H1 (cell line): ENCODE measurements around the gene LURAP1L. TPM values are rescaled to one million over a fixed set of nuclear protein-coding genes. Genes with fewer than 3 reads are reported as not detected.

ENCODE experiments used
- CTCF ChIA-PET: fragments of 300-600 bp; sonication (Branson Sonifier 250); formaldehyde crosslinking; loops from one replicate; lab custom pipeline; 2021; ENCODE audit not compliant: partially characterized antibody; lab: Charles Lee
- POLR2A ChIA-PET: fragments of 300-600 bp; sonication (Branson Sonifier 250); formaldehyde crosslinking; loops from one replicate; lab custom pipeline; 2021; ENCODE audit warnings: inconsistent platforms; ENCODE audit not compliant: partially characterized antibody; lab: Charles Lee
- DNase-seq, 2 experiments: peaks; one replicate each; pipeline versions ENCODE4 v3.0.0 to v3.0.0-alpha.2; 2010 to 2022; ENCODE audit warnings: low spot score in 2 of 2, low read depth in 1 of 2, mixed read lengths in 1 of 2
- FAIRE-seq: peaks from 2 replicates; lab custom pipeline; 2011; peaks lifted over from hg19 to GRCh38; lab: Jason Lieb, UNC
- H2AFZ ChIP-seq: 2 replicates; pipeline ENCODE4 v1.8.1; 2012; ENCODE audit warnings: low read length, inconsistent platforms
- H2AK5ac ChIP-seq: 2 replicates; pipeline ENCODE4 v1.6.1; 2013; ENCODE audit warnings: low read depth, low read length
- H2BK120ac ChIP-seq: replicated peaks from 2 replicates; pipeline ENCODE3; 2013; ENCODE audit warnings: low read depth, low read length, inconsistent platforms
- H2BK12ac ChIP-seq: 2 replicates; pipeline ENCODE4 v1.6.1; 2013; ENCODE audit warnings: low read depth, low read length
- H2BK15ac ChIP-seq: 2 replicates; pipeline ENCODE4 v1.6.1; 2013; ENCODE audit warnings: low read length
- H2BK20ac ChIP-seq: 2 replicates; pipeline ENCODE4 v1.6.1; 2013; ENCODE audit warnings: low read length
- H2BK5ac ChIP-seq: 2 replicates; pipeline ENCODE4 v1.6.1; 2013; ENCODE audit warnings: low read depth, low read length
- H3K14ac ChIP-seq: 2 replicates; pipeline ENCODE4 v1.6.1; 2013; ENCODE audit warnings: inconsistent platforms; ENCODE audit not compliant: insufficient read length
- H3K18ac ChIP-seq: 2 replicates; pipeline ENCODE4 v1.6.1; 2013; ENCODE audit warnings: low read length; ENCODE audit errors: extremely low read depth
- H3K23ac ChIP-seq: 2 replicates; pipeline ENCODE4 v1.6.1; 2013; ENCODE audit warnings: inconsistent platforms; ENCODE audit not compliant: insufficient read length
- H3K23me2 ChIP-seq: 2 replicates; pipeline ENCODE4 v1.6.1; 2013; ENCODE audit warnings: low read depth, low read length
- H3K27ac ChIP-seq: 2 replicates; pipeline ENCODE4 v1.6.1; 2011; ENCODE audit warnings: low read depth, low read length, inconsistent platforms
- H3K27me3 ChIP-seq, 4 experiments: replicated peaks in 1 of 4; 1 replicate in 1 of 4; 2 replicates in 3 of 4; pipeline versions ENCODE4 v1.6.1 to v1.8.1; 2011 to 2013; ENCODE audit warnings: low read length in 3 of 4, mild to moderate bottlenecking in 3 of 4, inconsistent platforms in 2 of 4, mixed read lengths in 2 of 4, moderate library complexity in 1 of 4; ENCODE audit not compliant: control insufficient read depth in 3 of 4, insufficient read depth in 3 of 4; ENCODE audit errors: extremely low read depth in 1 of 4
- H3K36me3 ChIP-seq, 4 experiments: 2 replicates each; pipeline versions ENCODE4 v1.6.1 to v1.8.1; 2011 to 2013; ENCODE audit warnings: mild to moderate bottlenecking in 4 of 4, low read length in 3 of 4, moderate library complexity in 2 of 4, control low read depth in 1 of 4, inconsistent platforms in 1 of 4; ENCODE audit not compliant: insufficient read depth in 4 of 4, control insufficient read depth in 2 of 4
- H3K4ac ChIP-seq: replicated peaks from 2 replicates; pipeline ENCODE3; 2013; ENCODE audit warnings: low read length, low read depth, mixed read lengths, inconsistent platforms; ENCODE audit not compliant: insufficient read length
- H3K4me1 ChIP-seq, 4 experiments: replicated peaks in 1 of 4; 1 replicate in 1 of 4; 2 replicates in 3 of 4; pipeline versions ENCODE4 v1.6.1 to v1.8.1; 2011 to 2013; ENCODE audit warnings: low read length in 3 of 4, inconsistent platforms in 2 of 4, mixed read lengths in 1 of 4; ENCODE audit not compliant: insufficient read depth in 4 of 4, control insufficient read depth in 3 of 4
- H3K4me2 ChIP-seq, 2 experiments: 2 replicates each; pipeline versions ENCODE4 v1.6.1 to v1.8.1; 2011 to 2013; ENCODE audit warnings: low read depth in 2 of 2, low read length in 2 of 2, control low read depth in 1 of 2, inconsistent platforms in 1 of 2, mild to moderate bottlenecking in 1 of 2; ENCODE audit not compliant: insufficient read depth in 1 of 2
- H3K4me3 ChIP-seq, 4 experiments: fragments of 200-600, 300-600 bp in 1 of 4; sonication (generic), shearing (Covaris generic), sonication (Bioruptor Twin) in 1 of 4; 2 replicates each; pipeline versions ENCODE4 v1.5.1 to v1.8.1; 2011 to 2016; ENCODE audit warnings: low read length in 4 of 4, low read depth in 3 of 4, control low read depth in 2 of 4, inconsistent platforms in 2 of 4, mild to moderate bottlenecking in 2 of 4, mixed read lengths in 1 of 4, moderate library complexity in 1 of 4; ENCODE audit not compliant: insufficient read depth in 2 of 4; ENCODE audit errors: extremely low read depth in 1 of 4
- H3K56ac ChIP-seq: replicated peaks from 2 replicates; pipeline ENCODE3; 2013; ENCODE audit warnings: low read depth, mild to moderate bottlenecking, mixed read lengths, low read length, inconsistent platforms; ENCODE audit not compliant: insufficient read length
- H3K79me1 ChIP-seq: 2 replicates; pipeline ENCODE4 v1.6.1; 2013; ENCODE audit warnings: low read depth, low read length, control low read depth
- H3K79me2 ChIP-seq, 2 experiments: 2 replicates each; pipeline versions ENCODE4 v1.6.1 to v1.8.1; 2012 to 2013; ENCODE audit warnings: low read length in 2 of 2, mild to moderate bottlenecking in 2 of 2, inconsistent platforms in 1 of 2; ENCODE audit not compliant: insufficient read depth in 2 of 2, control insufficient read depth in 1 of 2
- H3K9ac ChIP-seq, 4 experiments: replicated peaks in 1 of 4; 1 replicate in 1 of 4; 2 replicates in 3 of 4; pipeline versions ENCODE4 v1.6.1 to v1.8.1; 2011 to 2013; ENCODE audit warnings: low read depth in 3 of 4, low read length in 3 of 4, control low read depth in 2 of 4, mild to moderate bottlenecking in 2 of 4, moderate library complexity in 2 of 4, inconsistent platforms in 1 of 4; ENCODE audit errors: extremely low read depth in 1 of 4
- H3K9me3 ChIP-seq, 2 experiments: 2 replicates each; pipeline versions ENCODE4 v1.6.1 to v1.8.1; 2012 to 2013; ENCODE audit warnings: mild to moderate bottlenecking in 2 of 2, moderate library complexity in 2 of 2, control low read depth in 1 of 2, inconsistent platforms in 1 of 2, low read depth in 1 of 2, low read length in 1 of 2, mixed read lengths in 1 of 2; ENCODE audit not compliant: insufficient read depth in 2 of 2
- H4K20me1 ChIP-seq, 2 experiments: replicated peaks in 1 of 2; 2 replicates each; pipeline versions ENCODE3 to v1.8.1; 2011 to 2013; ENCODE audit warnings: inconsistent platforms in 2 of 2, low read length in 2 of 2, mild to moderate bottlenecking in 1 of 2; ENCODE audit not compliant: insufficient read depth in 2 of 2, control insufficient read depth in 1 of 2
- H4K5ac ChIP-seq: 2 replicates; pipeline ENCODE4 v1.6.1; 2013; ENCODE audit warnings: low read length, low read depth, mixed read lengths, inconsistent platforms; ENCODE audit not compliant: insufficient read length
- H4K8ac ChIP-seq: 2 replicates; pipeline ENCODE4 v1.8.0; 2013; ENCODE audit warnings: mild to moderate bottlenecking, moderate library complexity, low read length, inconsistent platforms; ENCODE audit not compliant: insufficient read depth; ENCODE audit errors: extremely low read depth
- H4K91ac ChIP-seq: replicated peaks from 2 replicates; pipeline ENCODE3; 2013; ENCODE audit warnings: low read length, mixed read lengths, inconsistent platforms; ENCODE audit not compliant: insufficient read length
- ASH2L ChIP-seq: fragments of 200-600, 300-600 bp; sonication (generic); IDR thresholded peaks from one replicate; pipeline ENCODE4 v1.7.1; 2017; ENCODE audit warnings: low read length
- BACH1 ChIP-seq: IDR thresholded peaks from 2 replicates; pipeline ENCODE4 v1.6.1; 2012; ENCODE audit warnings: low read length, improper control_type of control experiment
- CBX5 ChIP-seq: fragments of 300-800, 300-1000 bp; sonication (generic); IDR thresholded peaks from 2 replicates; pipeline ENCODE4 v1.7.1; 2016; ENCODE audit warnings: antibody characterized with exemption, low read length, low read depth
- EP300 ChIP-seq, 2 experiments: IDR thresholded peaks; 1 replicate in 1 of 2; 2 replicates in 1 of 2; pipeline ENCODE4 v1.6.1; 2011 to 2012; ENCODE audit warnings: low read depth in 2 of 2, low read length in 2 of 2, mild to moderate bottlenecking in 2 of 2, borderline replicate concordance in 1 of 2, inconsistent platforms in 1 of 2, moderate library complexity in 1 of 2
- EZH2 ChIP-seq: fragments of 200-600 bp; sonication (generic); IDR thresholded peaks from 2 replicates; pipeline ENCODE4 v1.7.1; 2012; ENCODE audit warnings: low read depth, mild to moderate bottlenecking, moderate library complexity, low read length, inconsistent platforms; ENCODE audit not compliant: severe bottlenecking
- GABPA ChIP-seq: IDR thresholded peaks from 2 replicates; pipeline ENCODE4 v1.6.1; 2011; ENCODE audit warnings: mild to moderate bottlenecking, low read length, moderate library complexity, borderline replicate concordance; ENCODE audit not compliant: insufficient read depth
- JUN ChIP-seq: IDR thresholded peaks from 2 replicates; pipeline ENCODE4 v1.6.1; 2011; ENCODE audit warnings: low read depth, mild to moderate bottlenecking, improper control_type of control experiment, low read length
- JUND ChIP-seq: IDR thresholded peaks from 2 replicates; pipeline ENCODE4 v1.6.1; 2011; ENCODE audit warnings: mild to moderate bottlenecking, improper control_type of control experiment, low read length
- KDM1A ChIP-seq: fragments of 200-600, 300-600 bp; sonication (generic); IDR thresholded peaks from 2 replicates; pipeline ENCODE4 v1.7.1; 2016; ENCODE audit warnings: mild to moderate bottlenecking, low read length, borderline replicate concordance
- KDM5A ChIP-seq: fragments of 200-600 bp; IDR thresholded peaks from 2 replicates; pipeline ENCODE4 v1.7.1; 2012; ENCODE audit warnings: mild to moderate bottlenecking, low read length, inconsistent platforms, mixed read lengths
- SIN3A ChIP-seq, 2 experiments: IDR thresholded peaks in 1 of 2; conservative IDR thresholded peaks in 1 of 2; 2 replicates each; pipeline ENCODE4 v1.6.1; 2011 to 2012; ENCODE audit warnings: low read length in 2 of 2, improper control_type of control experiment in 1 of 2, low read depth in 1 of 2, mild to moderate bottlenecking in 1 of 2
- SIRT6 ChIP-seq: IDR thresholded peaks from one replicate; pipeline ENCODE4 v1.7.1; 2012; ENCODE audit warnings: low read length, inconsistent platforms
- SP1 ChIP-seq: IDR thresholded peaks from 2 replicates; pipeline ENCODE4 v1.6.1; 2011; ENCODE audit warnings: low read depth, low read length
- TEAD4 ChIP-seq: IDR thresholded peaks from 2 replicates; pipeline ENCODE4 v1.6.1; 2012; ENCODE audit warnings: low read depth, low read length, inconsistent platforms, mixed read lengths
- WGBS, 2 experiments: shearing (Covaris generic) in 1 of 2; methylation state at CpG; one replicate each; pipeline versions ENCODE4 v1.1.6 to v1.1.7; 2013 to 2015; ENCODE audit warnings: low lambda C conversion rate in 2 of 2, mixed read lengths in 2 of 2, inconsistent platforms in 1 of 2, low coverage in 1 of 2, missing lambda C conversion rate in 1 of 2; ENCODE audit not compliant: insufficient replicate concordance in 2 of 2, insufficient coverage in 1 of 2, insufficient read length in 1 of 2; ENCODE audit errors: extremely low coverage in 1 of 2, missing lambda C conversion rate in 1 of 2; 5-methylcytosine and 5-hydroxymethylcytosine counted together
- polyA plus RNA-seq, 7 experiments: library from polyadenylated mRNA; depleted of rRNA in 3 of 7; stranded (reverse) in 5 of 7; unstranded in 2 of 7; fragments of >200 nt in 5 of 7; fragments of 200-250 nt in 2 of 7; gene quantifications; 1 replicate in 5 of 7; 2 replicates in 1 of 7; 4 replicates in 1 of 7; pipeline versions ENCODE4 v1.2.1 to v1.2.3, GENCODE V29; 2011 to 2013; ENCODE audit warnings: missing spikeins in 2 of 7, mixed read lengths in 2 of 7
- total RNA-seq: library from RNA; stranded (reverse); fragmentation: NEBNext Ultra II Directional; extraction: Animal tissue kit (Norgen Biotek cat#: 25700); gene quantifications from 2 replicates; pipeline ENCODE4 v1.2.1, GENCODE V29; 2021
- TF ChIP-seq, protein P1 (sequence below): IDR thresholded peaks from 2 replicates; pipeline ENCODE4 v1.6.1; 2012; ENCODE audit warnings: inconsistent platforms

Gene LURAP1L
- total and polyA plus RNA-seq, 2 of the 8 experiments (the other 6 are each of a cell fraction or from before 2014, with no cell fraction given), result 0.63 to 1.2 TPM

DNA sequence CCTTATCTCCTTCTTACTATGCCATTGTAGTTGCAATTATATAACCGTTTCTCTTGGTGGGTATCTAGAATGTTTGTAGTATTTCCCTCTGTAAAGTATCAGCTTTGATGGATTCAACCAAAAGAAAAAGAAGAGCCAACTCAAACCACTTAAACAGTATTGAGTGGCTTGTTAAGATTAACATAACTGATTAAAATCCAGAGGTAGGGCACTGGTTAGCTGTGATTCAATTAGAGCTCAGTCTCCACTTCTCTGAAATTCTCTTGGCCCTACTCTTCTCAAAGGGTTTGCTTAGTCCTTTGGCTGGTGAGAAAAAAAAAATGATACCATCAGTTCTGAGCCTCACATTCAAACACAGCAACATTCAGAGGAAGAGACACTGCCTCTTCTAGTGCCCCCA lies 44.6 kb upstream of the LURAP1L start:
- CTCF ChIA-PET, result interaction anchor here (0.7 to 2.6 kb wide), 4 partner anchors 8 to 167 kb away, joined by 3 to 8 read pairs (median 4); partner anchors contain the start of gene LURAP1L
- H2BK5ac ChIP-seq, result no peak overlapping the region
- no peak overlapping the region for H4K91ac ChIP-seq
- H3K4me1 ChIP-seq, result no peaks in the 10 kb centered on the region
- H3K4ac ChIP-seq, result no peak overlapping the region
- H3K14ac ChIP-seq, result no peak overlapping the region
- H3K79me1 ChIP-seq, result no peaks in the 10 kb centered on the region
- FAIRE-seq (no peak), DNase-seq (no peak)
- H3K36me3 ChIP-seq, result no peaks in the 10 kb centered on the region
- peak overlapping the region; percentile 65; the same call in 1 of the 2 replicates for H2AFZ ChIP-seq
- POLR2A ChIA-PET, result no interaction called here
- no peak overlapping the region for H2BK15ac ChIP-seq
- no peak overlapping the region for H3K23ac ChIP-seq
- peaks cover 0 to 4% of the 10 kb centered on the region in 2 experiments; a peak in 2 of 4 replicates for H3K9me3 ChIP-seq
- no peaks in the 10 kb centered on the region for H3K27me3 ChIP-seq
- no peak overlapping the region for H3K18ac ChIP-seq
- no peak overlapping the region for H2BK20ac ChIP-seq
- H3K23me2 ChIP-seq, result no peaks in the 10 kb centered on the region
- H2BK120ac ChIP-seq, result no peak overlapping the region
- no peaks in the 10 kb centered on the region for H3K79me2 ChIP-seq
- H4K20me1 ChIP-seq, result no peaks in the 10 kb centered on the region
- H3K4me2 ChIP-seq, result no peak overlapping the region
- no peak overlapping the region for H2AK5ac ChIP-seq
- no peak overlapping the region for H4K5ac ChIP-seq
- no peak overlapping the region for H2BK12ac ChIP-seq
- no peak overlapping the region for H4K8ac ChIP-seq
- H3K27ac ChIP-seq, result no peak overlapping the region
- H3K56ac ChIP-seq, result no peak overlapping the region
- H3K4me3 ChIP-seq, result no peak overlapping the region
- WGBS, 2 experiments, result 94% methylated on average over 1 of the region's 1 CpG; no CpG with 5 or more reads in 1 of the 2 experiments
- no peak overlapping the region for H3K9ac ChIP-seq
- TF ChIP-seq CBX5 (no peak), JUN (no peak), KDM1A (no peak), BACH1 (no peak), SIRT6 (no peak), SP1 (no peak), JUND (no peak), KDM5A (no peak), TEAD4 (no peak), SIN3A (conservative IDR thresholded peaks at IDR 0.05 in 1 of 2, IDR thresholded peaks at IDR 0.05 in 1 of 2; ENCODE audit: low read depth in 1 of 2, low read length in 2 of 2) (no peak), EZH2 (no peak), ASH2L (no peak), GABPA (no peak), EP300 (IDR thresholded peaks at IDR 0.05; ENCODE audit: borderline replicate concordance in 1 of 2, low read depth in 2 of 2, low read length in 2 of 2) (no peak)
- TF ChIP-seq, protein P1, sequence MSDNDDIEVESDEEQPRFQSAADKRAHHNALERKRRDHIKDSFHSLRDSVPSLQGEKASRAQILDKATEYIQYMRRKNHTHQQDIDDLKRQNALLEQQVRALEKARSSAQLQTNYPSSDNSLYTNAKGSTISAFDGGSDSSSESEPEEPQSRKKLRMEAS, result no peak
